HepG2 (cell line): Measurements from ENCODE around the gene TAOK3. TPM values are rescaled to one million over a fixed set of nuclear protein-coding genes. Genes with fewer than 3 reads are reported as not detected.
A peak's percentile ranks its signal among the peaks of the same experiment; 100 is the strongest.

Experiments
- CBFB ChIP-seq: sonication (generic); formaldehyde crosslinking; IDR thresholded peaks from 2 replicates; pipeline ENCODE4 v1.4.0; 2020; ENCODE audit warnings: missing genetic modification reagents
- CC2D1A ChIP-seq: sonication (generic); formaldehyde crosslinking; IDR thresholded peaks from 2 replicates; pipeline ENCODE4 v1.8.1; 2023; ENCODE audit warnings: mild to moderate bottlenecking, missing genetic modification reagents
- GABPA ChIP-seq, 2 experiments: IDR thresholded peaks; 2 replicates each; pipeline ENCODE4 v1.6.1; 2011 to 2016; ENCODE audit warnings: low read depth in 2 of 2, low read length in 1 of 2, missing biosample characterization in 1 of 2, missing genetic modification characterization in 1 of 2
- HNRNPH1 ChIP-seq: fragments of 200-400 bp; formaldehyde crosslinking; optimal IDR thresholded peaks from 2 replicates; pipeline ENCODE3; 2017; ENCODE audit warnings: mild to moderate bottlenecking, low read depth, low read length
- ISL2 ChIP-seq: sonication (generic); formaldehyde crosslinking; IDR thresholded peaks from 2 replicates; pipeline ENCODE4 v1.5.0; 2020; ENCODE audit warnings: missing genetic modification reagents
- KDM4B ChIP-seq: sonication (generic); formaldehyde crosslinking; IDR thresholded peaks from 2 replicates; pipeline ENCODE4 v1.4.0; 2020; ENCODE audit warnings: missing genetic modification reagents
- NFKB2 ChIP-seq: sonication (generic); formaldehyde crosslinking; IDR thresholded peaks from 2 replicates; pipeline ENCODE4 v1.4.0; 2020; ENCODE audit warnings: missing genetic modification reagents, borderline replicate concordance
- NFYB ChIP-seq: sonication (generic); formaldehyde crosslinking; IDR thresholded peaks from 2 replicates; pipeline ENCODE4 v1.4.0; 2020; ENCODE audit warnings: missing genetic modification reagents
- POGZ ChIP-seq: sonication (generic); formaldehyde crosslinking; IDR thresholded peaks from 2 replicates; pipeline ENCODE4 v1.4.0; 2020; ENCODE audit warnings: mild to moderate bottlenecking, missing genetic modification reagents
- SETDB1 ChIP-seq: sonication (generic); formaldehyde crosslinking; IDR thresholded peaks from 2 replicates; pipeline ENCODE4 v1.5.1; 2020; ENCODE audit warnings: missing genetic modification reagents, mild to moderate bottlenecking, borderline replicate concordance
- SRSF9 ChIP-seq: fragments of 200-400 bp; formaldehyde crosslinking; IDR thresholded peaks from 2 replicates; pipeline ENCODE4 v1.6.1; 2018; ENCODE audit warnings: borderline replicate concordance, mild to moderate bottlenecking, low read depth, low read length; ENCODE audit not compliant: insufficient read depth, poor library complexity, severe bottlenecking
- TBL1XR1 ChIP-seq: fragments of 150-350 bp; IDR thresholded peaks from 2 replicates; pipeline ENCODE4 v1.6.1; 2014; ENCODE audit warnings: borderline replicate concordance, low read length; ENCODE audit not compliant: partially characterized antibody
- THYN1 ChIP-seq: sonication (generic); formaldehyde crosslinking; IDR thresholded peaks from 2 replicates; pipeline ENCODE4 v1.8.1; 2023; ENCODE audit warnings: low read depth, mild to moderate bottlenecking, moderate library complexity, missing genetic modification reagents, borderline replicate concordance
- ZNF468 ChIP-seq: sonication (generic); formaldehyde crosslinking; IDR thresholded peaks from 2 replicates; pipeline ENCODE4 v1.8.0; 2022; ENCODE audit warnings: mild to moderate bottlenecking, moderate library complexity, missing genetic modification reagents
- ZNF510 ChIP-seq: sonication (generic); formaldehyde crosslinking; IDR thresholded peaks from 2 replicates; pipeline ENCODE4 v1.4.0; 2020; ENCODE audit warnings: low read depth, mild to moderate bottlenecking, missing genetic modification reagents
- ZSCAN31 ChIP-seq: sonication (generic); formaldehyde crosslinking; IDR thresholded peaks from 2 replicates; pipeline ENCODE4 v1.5.0; 2020; ENCODE audit warnings: low read depth, mild to moderate bottlenecking, missing genetic modification reagents
- polyA plus RNA-seq, 8 experiments: library from polyadenylated mRNA; depleted of rRNA in 3 of 8; stranded (reverse) in 7 of 8; unstranded in 1 of 8; fragments of >200 nt; fragmentation: Illumina TruSeq in 4 of 8; extraction: Trizol in 4 of 8; gene quantifications; 2 replicates each; pipeline versions ENCODE4 v1.2.1 to v1.2.3, GENCODE V29; 2011 to 2016; ENCODE audit warnings: low read depth in 4 of 8, missing spikeins in 1 of 8, mixed read lengths in 1 of 8; ENCODE audit not compliant: insufficient read depth in 1 of 8
- total RNA-seq, 5 experiments: library from RNA; depleted of rRNA; stranded (reverse); fragments of >200 nt; fragmentation: Illumina TruSeq; extraction: Trizol; gene quantifications; 2 replicates each; pipeline ENCODE4 v1.2.3, GENCODE V29; 2016; ENCODE audit warnings: low read depth in 1 of 5
- TF ChIP-seq, protein P1 (sequence below): IDR thresholded peaks from 2 replicates; pipeline ENCODE4 v1.6.1; 2016
- TF ChIP-seq, protein P2 (sequence below): fragments of 450-650 bp; IDR thresholded peaks from 2 replicates; pipeline ENCODE4 v1.6.1; 2016
- TF ChIP-seq, protein P3 (sequence below): sonication (generic); formaldehyde crosslinking; IDR thresholded peaks from 2 replicates; pipeline ENCODE4 v1.4.0; 2020; ENCODE audit warnings: mild to moderate bottlenecking, missing genetic modification reagents
- TF ChIP-seq, protein P4 (sequence below): sonication (generic); formaldehyde crosslinking; IDR thresholded peaks from 2 replicates; pipeline ENCODE4 v1.4.0; 2020; ENCODE audit warnings: mild to moderate bottlenecking, missing genetic modification reagents, borderline replicate concordance

The TAOK3 gene
- total and polyA plus RNA-seq, 2 of the 13 experiments (the other 11 are each of a cell fraction or from before 2014, with no cell fraction given), result 10.4 to 12.3 TPM

DNA sequence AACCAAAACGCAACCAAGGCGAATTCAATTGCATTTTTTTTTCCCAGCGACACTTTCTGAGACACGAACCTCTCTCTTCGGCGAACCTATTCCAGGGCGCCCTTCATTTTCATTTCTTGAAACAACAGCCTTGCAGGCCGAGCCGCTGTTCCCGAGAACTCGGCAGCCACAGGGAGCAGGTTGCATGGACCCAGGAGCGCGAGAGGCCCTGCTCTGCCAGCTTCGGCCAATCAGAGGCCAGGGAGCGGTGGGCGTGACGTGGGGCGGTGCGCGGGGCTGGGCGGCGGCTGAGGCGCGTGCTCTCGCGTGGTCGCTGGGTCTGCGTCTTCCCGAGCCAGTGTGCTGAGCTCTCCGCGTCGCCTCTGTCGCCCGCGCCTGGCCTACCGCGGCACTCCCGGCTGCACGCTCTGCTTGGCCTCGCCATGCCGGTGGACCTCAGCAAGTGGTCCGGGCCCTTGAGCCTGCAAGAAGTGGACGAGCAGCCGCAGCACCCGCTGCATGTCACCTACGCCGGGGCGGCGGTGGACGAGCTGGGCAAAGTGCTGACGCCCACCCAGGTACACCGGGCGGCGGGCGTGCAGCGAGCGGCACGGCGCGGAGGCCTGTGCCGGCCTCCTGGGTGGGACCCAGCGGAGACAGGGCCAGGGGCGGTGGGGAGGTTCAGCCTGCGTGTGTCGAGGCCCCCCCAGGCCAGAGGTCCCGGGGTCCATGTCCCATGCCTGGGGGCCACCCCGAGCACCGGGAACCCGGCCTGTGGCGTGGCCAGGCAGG is 236.7 kb downstream of the TAOK3 start, which contains the start of gene PEBP1 (continued):
- TF ChIP-seq ISL2 (CRISPR knock-in tag) (peak; percentile 77; the same call in 1 of the 2 replicates), ZSCAN31 (CRISPR knock-in tag) (peak; percentile 86), ZNF510 (CRISPR knock-in tag) (peak; percentile 94), NFKB2 (CRISPR knock-in tag) (no peak; the same call in 1 of the 2 replicates), SETDB1 (CRISPR knock-in tag) (no peak), ZNF468 (CRISPR knock-in tag) (0 out of 2 replicates have a peak, but pooled peaks have one; percentile 24), THYN1 (no peak), NFYB (peak; percentile 93), CC2D1A (CRISPR knock-in tag) (no peak), CBFB (CRISPR knock-in tag) (peak; percentile 80; the same call in 1 of the 2 replicates), TBL1XR1 (no peak), POGZ (CRISPR knock-in tag) (peak; percentile 89), HNRNPH1 (no peak), KDM4B (CRISPR knock-in tag) (0 out of 2 replicates have a peak, but pooled peaks have one; percentile 71), GABPA (IDR thresholded peaks at IDR 0.05; ENCODE audit: low read depth, low read length) (no peak), GABPA (CRISPR knock-in tag; IDR thresholded peaks at IDR 0.05; ENCODE audit: low read depth) (no peak), SRSF9 (no peak)
- TF ChIP-seq, protein P1, sequence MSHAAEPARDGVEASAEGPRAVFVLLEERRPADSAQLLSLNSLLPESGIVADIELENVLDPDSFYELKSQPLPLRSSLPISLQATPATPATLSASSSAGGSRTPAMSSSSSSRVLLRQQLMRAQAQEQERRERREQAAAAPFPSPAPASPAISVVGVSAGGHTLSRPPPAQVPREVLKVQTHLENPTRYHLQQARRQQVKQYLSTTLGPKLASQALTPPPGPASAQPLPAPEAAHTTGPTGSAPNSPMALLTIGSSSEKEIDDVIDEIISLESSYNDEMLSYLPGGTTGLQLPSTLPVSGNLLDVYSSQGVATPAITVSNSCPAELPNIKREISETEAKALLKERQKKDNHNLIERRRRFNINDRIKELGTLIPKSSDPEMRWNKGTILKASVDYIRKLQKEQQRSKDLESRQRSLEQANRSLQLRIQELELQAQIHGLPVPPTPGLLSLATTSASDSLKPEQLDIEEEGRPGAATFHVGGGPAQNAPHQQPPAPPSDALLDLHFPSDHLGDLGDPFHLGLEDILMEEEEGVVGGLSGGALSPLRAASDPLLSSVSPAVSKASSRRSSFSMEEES (CRISPR knock-in tag), result peak; percentile 84; the same call in 1 of the 2 replicates
- TF ChIP-seq, protein P2, sequence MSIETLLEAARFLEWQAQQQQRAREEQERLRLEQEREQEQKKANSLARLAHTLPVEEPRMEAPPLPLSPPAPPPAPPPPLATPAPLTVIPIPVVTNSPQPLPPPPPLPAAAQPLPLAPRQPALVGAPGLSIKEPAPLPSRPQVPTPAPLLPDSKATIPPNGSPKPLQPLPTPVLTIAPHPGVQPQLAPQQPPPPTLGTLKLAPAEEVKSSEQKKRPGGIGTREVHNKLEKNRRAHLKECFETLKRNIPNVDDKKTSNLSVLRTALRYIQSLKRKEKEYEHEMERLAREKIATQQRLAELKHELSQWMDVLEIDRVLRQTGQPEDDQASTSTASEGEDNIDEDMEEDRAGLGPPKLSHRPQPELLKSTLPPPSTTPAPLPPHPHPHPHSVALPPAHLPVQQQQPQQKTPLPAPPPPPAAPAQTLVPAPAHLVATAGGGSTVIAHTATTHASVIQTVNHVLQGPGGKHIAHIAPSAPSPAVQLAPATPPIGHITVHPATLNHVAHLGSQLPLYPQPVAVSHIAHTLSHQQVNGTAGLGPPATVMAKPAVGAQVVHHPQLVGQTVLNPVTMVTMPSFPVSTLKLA, result peak; percentile 69
- TF ChIP-seq, protein P3, sequence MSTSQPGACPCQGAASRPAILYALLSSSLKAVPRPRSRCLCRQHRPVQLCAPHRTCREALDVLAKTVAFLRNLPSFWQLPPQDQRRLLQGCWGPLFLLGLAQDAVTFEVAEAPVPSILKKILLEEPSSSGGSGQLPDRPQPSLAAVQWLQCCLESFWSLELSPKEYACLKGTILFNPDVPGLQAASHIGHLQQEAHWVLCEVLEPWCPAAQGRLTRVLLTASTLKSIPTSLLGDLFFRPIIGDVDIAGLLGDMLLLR, result peak; percentile 93
- TF ChIP-seq, protein P4, sequence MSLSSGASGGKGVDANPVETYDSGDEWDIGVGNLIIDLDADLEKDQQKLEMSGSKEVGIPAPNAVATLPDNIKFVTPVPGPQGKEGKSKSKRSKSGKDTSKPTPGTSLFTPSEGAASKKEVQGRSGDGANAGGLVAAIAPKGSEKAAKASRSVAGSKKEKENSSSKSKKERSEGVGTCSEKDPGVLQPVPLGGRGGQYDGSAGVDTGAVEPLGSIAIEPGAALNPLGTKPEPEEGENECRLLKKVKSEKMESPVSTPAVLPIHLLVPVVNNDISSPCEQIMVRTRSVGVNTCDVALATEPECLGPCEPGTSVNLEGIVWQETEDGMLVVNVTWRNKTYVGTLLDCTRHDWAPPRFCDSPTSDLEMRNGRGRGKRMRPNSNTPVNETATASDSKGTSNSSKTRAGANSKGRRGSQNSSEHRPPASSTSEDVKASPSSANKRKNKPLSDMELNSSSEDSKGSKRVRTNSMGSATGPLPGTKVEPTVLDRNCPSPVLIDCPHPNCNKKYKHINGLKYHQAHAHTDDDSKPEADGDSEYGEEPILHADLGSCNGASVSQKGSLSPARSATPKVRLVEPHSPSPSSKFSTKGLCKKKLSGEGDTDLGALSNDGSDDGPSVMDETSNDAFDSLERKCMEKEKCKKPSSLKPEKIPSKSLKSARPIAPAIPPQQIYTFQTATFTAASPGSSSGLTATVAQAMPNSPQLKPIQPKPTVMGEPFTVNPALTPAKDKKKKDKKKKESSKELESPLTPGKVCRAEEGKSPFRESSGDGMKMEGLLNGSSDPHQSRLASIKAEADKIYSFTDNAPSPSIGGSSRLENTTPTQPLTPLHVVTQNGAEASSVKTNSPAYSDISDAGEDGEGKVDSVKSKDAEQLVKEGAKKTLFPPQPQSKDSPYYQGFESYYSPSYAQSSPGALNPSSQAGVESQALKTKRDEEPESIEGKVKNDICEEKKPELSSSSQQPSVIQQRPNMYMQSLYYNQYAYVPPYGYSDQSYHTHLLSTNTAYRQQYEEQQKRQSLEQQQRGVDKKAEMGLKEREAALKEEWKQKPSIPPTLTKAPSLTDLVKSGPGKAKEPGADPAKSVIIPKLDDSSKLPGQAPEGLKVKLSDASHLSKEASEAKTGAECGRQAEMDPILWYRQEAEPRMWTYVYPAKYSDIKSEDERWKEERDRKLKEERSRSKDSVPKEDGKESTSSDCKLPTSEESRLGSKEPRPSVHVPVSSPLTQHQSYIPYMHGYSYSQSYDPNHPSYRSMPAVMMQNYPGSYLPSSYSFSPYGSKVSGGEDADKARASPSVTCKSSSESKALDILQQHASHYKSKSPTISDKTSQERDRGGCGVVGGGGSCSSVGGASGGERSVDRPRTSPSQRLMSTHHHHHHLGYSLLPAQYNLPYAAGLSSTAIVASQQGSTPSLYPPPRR (CRISPR knock-in tag), result peak; percentile 83
